Measurements from ENCODE around the gene TMEM214.

Gene TMEM214, protein sequence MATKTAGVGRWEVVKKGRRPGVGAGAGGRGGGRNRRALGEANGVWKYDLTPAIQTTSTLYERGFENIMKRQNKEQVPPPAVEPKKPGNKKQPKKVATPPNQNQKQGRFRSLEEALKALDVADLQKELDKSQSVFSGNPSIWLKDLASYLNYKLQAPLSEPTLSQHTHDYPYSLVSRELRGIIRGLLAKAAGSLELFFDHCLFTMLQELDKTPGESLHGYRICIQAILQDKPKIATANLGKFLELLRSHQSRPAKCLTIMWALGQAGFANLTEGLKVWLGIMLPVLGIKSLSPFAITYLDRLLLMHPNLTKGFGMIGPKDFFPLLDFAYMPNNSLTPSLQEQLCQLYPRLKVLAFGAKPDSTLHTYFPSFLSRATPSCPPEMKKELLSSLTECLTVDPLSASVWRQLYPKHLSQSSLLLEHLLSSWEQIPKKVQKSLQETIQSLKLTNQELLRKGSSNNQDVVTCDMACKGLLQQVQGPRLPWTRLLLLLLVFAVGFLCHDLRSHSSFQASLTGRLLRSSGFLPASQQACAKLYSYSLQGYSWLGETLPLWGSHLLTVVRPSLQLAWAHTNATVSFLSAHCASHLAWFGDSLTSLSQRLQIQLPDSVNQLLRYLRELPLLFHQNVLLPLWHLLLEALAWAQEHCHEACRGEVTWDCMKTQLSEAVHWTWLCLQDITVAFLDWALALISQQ

DNA sequence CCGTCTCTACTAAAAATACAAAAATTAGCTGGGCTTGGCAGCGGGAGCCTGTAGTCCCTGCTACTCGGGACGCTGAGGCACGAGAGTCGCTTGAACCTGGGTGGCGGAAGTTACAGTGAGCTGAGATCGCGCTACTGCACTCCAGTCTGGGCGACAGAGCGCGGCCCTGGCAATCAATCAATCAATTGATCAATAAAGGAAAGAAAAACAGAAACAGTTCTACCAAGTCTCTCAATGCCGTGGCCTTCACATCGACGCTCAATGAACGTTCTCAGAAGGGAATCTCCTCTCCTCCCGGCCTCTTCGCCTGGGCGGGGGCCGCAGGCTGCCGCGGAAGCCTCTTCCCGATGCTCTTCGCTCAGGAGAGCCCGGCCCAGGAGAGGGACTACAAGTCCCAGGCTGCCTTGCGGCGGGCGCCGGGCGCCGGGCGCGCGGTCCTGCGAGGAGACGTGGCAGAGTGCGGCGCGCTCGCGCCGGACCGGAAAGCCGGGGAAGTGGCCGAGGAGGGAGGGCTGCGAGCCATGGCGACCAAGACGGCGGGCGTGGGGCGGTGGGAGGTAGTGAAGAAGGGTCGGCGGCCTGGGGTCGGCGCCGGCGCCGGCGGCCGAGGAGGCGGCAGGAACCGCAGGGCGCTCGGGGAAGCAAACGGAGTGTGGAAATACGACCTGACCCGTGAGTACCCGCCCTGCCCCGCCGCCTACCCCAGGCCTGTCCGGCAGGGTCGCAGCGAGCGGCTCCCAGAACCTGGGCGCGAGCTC lies at the start of gene TMEM214:
Gene TMEM214, plus strand, starts transcription at position 471 of the 758 bp plus-strand sequence. Its CDS starts 51 bp downstream, at position 522.
- DNase-seq: peak; percentile 29

DNA sequence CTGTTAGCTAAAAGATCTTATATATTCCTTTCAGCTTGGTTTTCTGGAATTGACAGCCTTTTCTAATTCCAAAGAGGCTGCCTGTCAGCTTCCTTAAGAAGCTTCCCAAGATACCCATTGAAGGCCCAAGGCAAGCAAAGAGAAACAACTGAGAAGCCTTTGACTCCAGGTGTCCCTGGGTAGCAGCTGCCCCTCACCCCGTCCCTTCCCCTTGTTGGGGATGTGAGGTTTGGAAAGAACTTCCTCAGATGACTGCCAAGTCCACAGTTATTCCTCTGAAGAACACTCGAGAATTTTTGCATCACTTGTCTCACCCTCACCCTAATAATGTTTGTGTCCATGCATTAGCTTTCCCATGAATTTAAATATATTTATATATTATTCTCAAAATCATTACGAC lies 49.0 kb upstream of the TMEM214 start:
- DNase-seq: no peak

DNA sequence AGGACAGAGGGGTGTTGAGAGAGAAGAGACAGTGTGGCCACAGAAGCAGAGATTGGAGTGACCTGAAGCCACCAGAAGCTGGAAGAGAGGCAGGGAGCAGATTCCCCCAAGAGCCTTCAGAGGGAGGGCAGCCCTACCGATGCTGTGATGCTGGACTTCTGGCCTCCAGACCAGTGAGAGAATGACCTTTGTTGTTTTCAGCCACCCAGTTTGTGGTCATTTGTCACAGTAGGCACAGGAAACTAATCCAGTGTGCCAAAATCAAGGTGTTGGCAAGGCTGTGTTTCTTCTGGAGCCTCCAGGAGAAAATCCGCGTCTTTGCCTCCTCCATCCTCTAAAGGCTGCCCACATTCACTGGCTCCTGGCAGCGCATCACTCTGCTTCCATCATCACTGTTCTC lies 47.0 kb upstream of the TMEM214 start:
- no peak for DNase-seq

DNA sequence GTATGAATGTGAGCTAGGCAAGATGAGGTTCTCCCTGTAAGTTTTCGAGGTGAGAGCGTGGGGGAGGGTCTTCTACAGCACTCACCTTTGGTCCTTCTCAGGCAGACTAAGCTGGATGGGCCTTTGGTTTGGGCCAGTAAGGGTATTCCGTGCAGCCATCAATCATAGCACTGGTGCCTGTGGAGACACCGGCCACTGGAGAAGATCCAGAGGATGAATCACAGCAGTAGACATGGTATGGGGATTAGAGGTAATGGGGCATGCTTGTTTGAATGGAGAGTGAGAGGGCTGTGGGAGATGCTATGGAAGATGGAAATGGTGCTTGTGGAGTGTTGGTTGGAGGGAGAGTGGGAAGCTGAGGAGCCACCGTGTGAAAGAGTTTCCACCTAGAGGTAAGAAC lies 46.2 kb upstream of the TMEM214 start:
- no peak for DNase-seq

DNA sequence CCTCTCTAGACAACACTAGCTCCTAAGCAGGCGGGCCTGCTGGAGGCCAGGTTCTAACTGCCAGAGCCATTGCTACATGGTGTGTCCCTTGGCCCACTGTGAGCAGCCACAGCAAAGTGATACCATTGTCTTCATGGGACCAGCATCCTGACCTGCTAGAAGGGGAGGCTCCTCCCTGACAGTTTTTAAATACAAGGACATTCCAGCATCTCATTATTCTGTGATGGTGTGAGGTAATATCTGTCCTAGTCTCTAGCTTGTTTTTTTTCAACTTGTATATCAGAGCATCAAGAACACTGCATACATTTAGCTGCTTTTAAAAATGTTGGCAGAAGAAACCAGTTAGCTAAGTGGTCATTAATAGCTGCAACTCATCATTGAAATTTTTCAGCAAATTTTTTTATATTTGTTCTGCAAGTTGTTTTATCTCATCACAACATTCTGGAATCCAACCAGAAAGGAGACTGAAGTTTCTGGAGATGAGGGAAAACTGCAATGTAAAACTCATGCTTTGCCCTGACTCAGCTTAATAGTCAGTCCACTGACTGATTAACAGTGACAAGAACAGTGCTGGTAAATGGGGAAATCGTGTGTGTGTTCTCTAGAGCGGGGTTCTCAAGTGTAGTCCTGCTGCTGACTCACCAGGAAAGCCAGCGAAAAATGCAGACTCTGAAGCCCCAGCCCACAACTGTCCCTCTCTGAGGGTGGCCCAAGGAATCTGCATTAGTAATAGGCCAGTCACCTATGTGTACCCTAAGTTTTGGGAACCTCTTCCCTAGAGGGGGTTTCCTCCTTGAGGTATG lies 44.5 kb upstream of the TMEM214 start:
- no peak for DNase-seq

DNA sequence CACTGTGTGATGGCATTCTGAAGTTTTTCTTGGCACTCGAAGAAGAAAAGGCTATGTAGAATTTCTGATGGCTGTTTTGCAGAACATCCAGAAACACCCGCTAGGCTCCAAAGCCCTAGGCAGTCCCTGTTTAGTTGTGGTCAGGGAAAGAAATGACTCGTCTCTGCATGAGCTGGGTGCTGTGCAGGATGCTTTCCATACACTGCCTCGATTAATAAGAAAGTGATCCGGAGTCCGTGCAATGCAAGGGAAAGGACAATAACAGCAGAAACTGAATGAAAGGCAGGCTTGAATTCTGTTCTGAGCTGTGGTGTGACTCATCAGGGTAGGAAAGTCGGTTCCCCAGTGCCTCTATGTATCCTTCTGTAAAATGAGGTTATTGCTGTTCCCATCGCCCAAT lies 43.6 kb upstream of the TMEM214 start:
- no peak for DNase-seq

DNA sequence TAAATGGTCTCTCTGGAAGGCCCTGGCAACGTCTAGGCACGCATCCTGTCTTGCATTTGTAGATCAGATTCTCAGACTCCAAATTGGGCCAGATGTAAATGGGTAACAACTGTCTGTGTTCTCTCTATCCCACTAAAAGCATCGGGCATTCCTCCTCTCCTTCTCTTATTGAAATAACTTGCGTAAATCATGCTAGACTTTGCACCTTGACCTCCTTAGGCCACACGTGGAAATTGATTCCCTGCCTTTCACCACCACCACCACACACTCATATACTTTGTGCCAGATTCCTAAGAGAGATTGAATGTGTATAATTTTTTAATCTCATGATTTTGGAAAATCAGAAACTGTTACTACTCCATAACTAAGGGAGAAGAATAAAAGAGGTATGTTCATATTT lies 41.0 kb upstream of the TMEM214 start:
- DNase-seq: no peak

DNA sequence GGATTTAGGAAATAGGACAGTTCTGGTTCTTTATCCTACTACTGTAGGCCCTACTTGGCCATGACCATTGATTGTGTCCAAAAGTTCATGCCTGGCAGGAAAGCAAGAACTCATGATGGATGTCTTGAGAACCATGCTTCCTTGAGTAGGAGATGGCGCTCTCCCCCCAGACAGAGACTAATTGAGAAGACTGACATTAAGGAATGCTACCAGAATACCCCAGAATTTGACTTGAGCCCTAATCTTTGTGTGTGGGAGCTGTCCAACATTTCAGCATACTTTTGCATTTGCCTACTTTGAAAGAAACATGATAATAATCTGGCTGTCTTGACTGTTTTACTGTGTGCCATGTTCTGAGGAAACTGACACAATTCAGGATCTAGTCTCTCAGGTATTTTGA lies 39.0 kb upstream of the TMEM214 start:
- no peak for DNase-seq

DNA sequence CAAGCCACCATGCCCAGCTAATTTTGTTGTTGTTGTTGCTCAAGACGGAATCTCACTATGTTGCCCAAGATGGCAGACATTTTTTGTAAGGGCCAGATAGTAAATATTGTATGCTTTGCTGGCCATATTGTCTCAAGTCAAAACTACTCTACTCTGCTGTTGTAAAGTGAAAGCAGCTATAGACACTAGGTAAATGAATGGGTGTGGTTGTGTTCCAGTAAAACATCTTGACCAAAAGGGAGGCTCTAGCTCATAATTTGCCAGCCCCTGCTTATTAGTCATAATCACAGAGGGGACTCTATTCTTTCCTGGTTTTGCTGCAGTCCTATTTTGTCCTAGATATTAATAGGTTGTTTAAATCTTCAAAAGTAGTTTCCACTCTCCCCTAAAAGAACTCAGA lies 37.8 kb upstream of the TMEM214 start:
- no peak for DNase-seq

DNA sequence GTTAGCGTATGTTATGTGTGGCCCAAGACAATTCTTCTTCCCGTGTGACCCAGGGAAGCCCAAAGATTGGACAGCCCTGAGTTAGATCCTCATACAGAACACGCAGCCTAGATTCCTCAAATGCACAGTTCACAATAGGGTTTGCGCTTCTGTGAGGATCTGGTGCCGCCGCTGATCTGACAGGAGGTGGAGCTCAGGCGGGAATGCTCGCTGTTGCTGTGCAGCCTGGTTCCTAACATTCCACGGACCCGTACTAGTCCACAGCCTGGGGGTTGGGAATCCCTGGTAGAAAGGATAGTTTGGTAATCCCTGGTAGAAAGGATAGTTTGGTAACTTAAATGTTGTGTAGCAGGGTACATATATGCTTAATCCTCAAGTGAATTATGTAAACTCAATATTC lies 35.4 kb upstream of the TMEM214 start:
- DNase-seq: no peak

DNA sequence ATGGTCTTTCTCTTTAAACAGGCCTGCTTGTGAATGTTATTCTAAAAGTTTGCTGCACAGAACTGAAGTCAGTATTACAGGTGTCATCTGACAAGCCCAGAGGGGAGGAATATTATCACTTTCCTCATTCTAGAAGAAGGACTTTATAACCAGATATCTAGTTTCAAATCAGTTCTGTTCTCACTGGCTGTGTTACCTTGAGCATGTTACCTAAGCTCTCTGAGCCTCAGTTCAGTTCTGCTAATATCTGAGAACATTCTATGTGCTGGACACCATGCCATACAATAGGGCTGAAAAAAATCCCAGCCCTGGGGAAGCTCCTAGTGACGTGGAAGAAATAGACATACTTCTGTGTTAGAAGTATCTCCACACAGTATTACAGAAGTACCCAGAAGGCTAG lies 34.4 kb upstream of the TMEM214 start:
- DNase-seq: no peak

DNA sequence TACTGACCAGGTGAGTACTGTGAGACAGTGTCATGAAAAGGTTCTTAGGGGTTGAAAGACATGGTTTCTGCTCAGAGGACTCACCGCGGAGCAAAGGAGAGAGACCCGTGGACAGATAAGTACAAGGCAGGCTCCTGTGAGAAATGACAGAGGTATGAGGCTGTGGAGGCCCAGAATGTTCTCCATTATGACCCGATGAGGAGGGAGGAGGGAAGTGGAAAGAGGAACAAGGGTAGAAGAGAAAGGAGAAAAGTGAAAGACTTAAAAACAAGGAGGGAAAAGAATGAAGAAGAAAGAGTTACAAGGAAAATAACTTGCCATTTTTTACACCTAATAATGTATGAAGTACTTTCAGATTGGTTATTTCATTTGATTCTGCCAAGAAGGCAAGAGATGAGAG lies 32.5 kb upstream of the TMEM214 start:
- no peak for DNase-seq

DNA sequence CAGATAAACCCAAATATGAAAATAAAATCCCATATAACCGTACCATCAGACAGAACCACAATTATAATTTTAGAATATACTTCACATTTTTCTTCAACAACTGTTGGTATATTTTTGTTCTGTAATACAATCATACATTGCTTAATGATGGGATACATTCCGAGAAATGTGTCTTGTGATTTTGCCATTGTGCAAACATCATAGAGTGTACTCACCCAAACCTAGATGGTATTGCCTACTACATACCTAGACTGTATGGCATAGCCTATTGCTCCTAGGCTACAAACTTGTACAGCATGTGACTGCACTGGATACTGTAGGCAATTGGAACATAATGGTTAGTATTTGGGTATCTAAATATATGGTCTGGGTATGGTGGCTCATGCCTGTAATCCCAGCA lies 31.8 kb upstream of the TMEM214 start:
- DNase-seq: no peak

DNA sequence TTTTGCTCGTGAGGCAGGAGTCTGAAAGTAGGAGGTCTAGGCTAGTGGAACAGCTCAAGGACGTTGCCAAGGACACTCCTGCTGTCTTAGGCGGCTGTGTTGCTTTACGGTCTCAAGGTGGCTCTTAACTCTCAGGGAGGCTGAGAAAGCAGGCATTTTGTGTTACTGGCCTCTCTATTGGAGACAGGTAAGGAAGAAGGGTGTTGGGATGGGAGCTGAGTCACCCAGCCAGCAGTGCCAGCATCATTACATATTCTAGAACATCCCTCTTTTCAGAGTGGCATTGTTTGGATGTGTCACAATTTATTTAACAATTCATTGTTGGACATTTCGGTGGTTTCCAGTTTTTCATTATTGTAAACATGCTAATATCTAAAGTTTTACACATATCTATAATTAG lies 30.8 kb upstream of the TMEM214 start:
- DNase-seq: no peak

DNA sequence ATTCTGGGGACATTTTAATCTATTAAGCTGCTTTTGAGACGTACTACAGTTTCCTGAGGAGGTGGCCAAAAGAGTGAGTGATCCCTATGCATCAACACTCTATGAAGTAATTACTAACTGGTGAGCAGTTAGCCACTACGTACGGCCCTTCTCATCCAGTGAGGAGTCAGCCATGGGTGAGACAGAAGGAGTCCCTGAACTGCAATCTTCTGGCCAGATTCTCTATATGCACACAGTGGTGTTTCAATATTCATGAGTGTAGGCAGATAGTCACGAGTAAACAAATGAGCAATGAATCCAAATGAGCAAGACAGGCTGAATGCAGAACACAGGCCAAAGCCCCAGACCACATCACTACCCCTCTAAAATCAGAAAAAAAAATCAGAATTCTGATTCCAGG lies 29.8 kb upstream of the TMEM214 start:
- no peak for DNase-seq

DNA sequence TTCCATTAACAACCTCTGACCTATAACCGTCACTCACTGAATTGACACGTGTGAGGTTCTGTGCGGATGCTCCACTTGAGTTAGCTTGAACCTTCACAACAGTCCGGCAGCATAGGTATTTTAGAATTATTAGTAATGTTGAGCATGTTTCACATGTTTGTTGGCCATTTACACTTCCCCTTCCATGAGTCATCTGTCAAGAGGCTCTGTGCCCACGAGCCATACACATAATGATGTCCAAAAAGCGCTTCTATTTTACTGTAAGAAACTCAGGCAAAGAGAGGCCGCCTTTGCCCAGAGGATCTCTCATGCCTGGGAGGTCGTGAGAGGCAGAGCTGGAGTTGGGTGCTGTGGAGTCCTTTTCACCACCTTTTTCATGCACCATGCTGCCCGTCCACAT lies 28.9 kb upstream of the TMEM214 start:
- no peak for DNase-seq

DNA sequence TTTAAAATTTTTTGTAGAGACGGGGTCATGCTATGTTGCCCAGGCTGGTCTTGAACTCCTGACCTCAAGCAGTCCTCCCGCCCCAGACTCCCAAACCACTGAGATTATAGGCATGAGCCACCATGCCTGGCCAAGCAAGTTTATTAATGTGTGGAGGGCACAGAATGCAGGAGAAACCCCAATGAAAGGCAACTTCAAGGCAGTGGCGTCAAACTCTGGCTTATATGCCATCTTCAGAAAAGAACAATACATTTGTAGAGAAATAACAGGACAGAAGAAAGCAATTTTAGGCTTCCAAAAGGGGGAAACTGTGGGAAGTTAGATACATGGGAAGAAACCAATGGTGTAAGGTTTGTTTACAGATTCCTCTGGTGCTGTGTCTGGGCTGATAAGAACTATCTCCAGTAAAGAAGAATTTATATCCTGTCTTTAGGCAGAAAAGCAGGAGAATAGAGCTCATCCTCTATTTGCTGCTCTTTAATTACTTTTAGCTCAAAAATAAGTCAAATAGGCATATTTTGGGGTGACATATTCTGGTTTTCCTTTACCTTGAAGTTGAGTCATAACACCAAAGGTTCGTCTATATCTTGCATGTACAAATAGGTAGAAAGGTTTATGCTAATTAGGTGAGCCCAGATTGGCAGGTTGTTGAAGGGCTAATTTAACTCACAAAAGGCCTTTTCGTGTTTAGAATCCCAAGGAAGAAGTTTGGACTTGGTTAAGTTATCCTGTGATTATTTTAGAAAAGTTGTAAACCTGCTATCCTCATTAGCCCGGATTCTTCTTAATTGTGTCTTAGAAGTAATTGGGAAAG lies 26.0 kb upstream of the TMEM214 start:
- DNase-seq: no peak

DNA sequence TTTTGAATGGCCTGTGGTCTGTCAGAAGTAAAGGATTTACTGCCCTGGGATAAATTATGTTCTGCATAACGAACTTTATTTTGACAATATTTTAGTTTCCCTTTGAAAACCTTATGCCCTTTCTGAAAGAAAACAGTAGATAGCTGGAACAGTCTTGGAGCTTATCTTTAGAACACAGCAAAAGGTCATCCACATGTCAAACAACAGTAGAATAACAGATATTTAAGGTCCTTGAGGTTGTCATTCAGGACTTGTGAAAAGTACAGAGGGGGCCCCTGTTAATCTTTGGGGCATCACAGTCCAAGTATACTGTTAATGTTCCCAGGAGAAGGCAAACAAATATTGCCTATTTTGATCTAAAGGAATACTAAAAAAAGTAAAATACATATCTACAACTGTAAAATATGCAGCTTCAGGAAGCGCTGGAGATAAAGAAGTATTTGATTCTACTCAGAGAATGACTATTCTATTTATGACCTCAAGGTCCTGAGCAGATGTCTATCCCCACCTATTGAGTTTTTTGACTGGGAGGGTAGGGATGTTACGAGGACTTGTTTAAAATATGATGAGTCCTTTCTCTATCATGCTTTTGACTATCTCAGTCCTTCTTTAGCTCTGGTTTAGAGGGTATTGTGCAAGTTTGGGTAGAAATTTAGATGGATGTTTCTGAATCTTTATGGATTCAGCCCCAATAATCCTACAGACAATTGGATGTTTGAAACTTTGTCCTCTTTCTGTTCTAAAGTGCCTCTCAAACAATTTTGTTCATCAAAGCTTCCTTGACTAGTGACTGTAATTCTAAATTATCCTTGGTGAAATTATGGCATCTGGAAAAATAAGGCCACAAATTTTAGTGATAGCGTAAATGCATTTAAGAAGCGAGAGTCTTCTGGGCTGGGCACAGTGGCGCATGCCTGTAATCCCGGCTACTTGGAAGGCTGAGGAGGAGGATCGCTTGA lies 25.1 kb upstream of the TMEM214 start:
- DNase-seq: no peak

DNA sequence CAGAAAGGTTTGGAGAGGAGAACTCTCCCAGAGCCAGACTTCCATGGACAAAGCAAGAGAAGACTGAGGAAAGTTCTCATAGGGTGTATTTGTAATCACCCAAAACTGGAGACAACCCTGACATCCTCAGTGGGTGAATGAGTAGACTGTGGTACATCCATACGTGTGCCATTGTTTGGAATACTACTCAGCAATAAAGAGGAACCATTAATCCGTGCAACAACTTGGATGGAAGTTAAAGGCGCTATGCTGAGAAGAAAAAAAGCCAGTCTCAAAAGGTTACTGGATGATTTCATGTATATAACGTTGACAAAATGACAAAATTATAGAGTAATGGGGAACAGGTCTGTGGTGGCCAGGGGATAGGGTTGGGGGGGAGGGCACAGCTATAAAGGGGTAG lies 24.1 kb upstream of the TMEM214 start:
- DNase-seq: no peak

DNA sequence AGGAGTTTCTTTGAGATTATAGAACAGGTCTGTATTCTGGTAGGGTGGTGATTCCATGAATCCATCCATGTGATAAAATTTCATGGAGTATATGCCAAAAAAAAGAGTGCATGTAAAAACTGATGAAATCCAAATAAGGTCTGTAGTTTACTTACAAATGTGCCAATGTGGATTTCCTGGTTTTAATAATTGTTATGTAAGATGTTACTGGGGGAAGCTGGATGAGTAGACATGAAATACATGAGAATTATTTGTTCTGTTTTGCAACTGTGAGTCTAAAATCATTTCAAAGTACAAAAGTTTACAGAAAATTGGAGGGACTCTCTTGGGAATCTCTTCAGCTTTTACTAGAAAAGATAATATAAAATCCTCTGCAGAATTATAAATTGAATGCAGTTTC lies 23.7 kb upstream of the TMEM214 start:
- no peak for DNase-seq

DNA sequence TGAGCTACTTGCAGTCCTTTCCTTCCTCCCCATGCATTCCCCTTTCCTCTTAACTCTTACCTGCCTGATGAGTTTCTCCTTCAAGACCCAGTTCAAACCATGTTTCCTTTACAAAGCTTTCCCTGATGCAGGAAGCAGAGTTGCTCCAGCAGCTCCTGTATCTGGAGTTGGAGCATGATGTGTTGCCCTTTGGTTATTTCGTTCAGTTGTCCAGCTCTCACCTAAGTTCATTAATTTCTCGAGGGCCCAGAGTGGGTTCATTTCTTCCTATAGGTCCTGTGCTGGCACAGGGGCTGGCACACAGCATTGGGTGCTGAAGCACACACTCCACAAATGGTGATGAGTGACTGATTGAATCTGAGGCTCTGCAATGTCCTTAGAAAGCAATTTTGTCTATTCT lies 23.0 kb upstream of the TMEM214 start:
- DNase-seq: no peak

Data from NCI-H524 treated with DMSO at 0.1 percent for 48 hours (cell line).